IMR-90 (cell line): ENCODE data around the gene TSR3. TPM values are rescaled to one million over a fixed set of nuclear protein-coding genes. Genes with fewer than 3 reads are reported as not detected.

Source experiments
- ATAC-seq: fragments of 200-7000 bp; cut with Tn5 transposase; 2 replicates; pipeline ENCODE4 v1.9.1; 2020; ENCODE audit warnings: low read depth, mild to moderate bottlenecking, moderate library complexity
- BruUV-seq: library from RNA; stranded (reverse); fragments of 400-500 nt; replicated peaks from 2 replicates; lab custom pipeline; 2021; lab: Mats Ljungman, UMichigan
- CTCF ChIA-PET: fragments of 300-600 bp; formaldehyde crosslinking; extraction: SDS; loops from one replicate; lab custom pipeline; 2021; ENCODE audit warnings: antibody characterized with exemption; lab: Yijun Ruan, JAX
- POLR2A ChIA-PET: fragments of 300-600 bp; sonication (Branson Sonifier 250); formaldehyde crosslinking; loops from one replicate; lab custom pipeline; 2022; ENCODE audit warnings: antibody characterized with exemption; ENCODE audit not compliant: unreplicated experiment; lab: Charles Lee
- DNase-seq: peaks from one replicate; pipeline ENCODE4 v3.0.0; 2013
- H2AFZ ChIP-seq: replicated peaks from 2 replicates; pipeline ENCODE3; 2013; ENCODE audit warnings: low read length, mild to moderate bottlenecking; ENCODE audit not compliant: poor library complexity
- H2AK5ac ChIP-seq: 2 replicates; pipeline ENCODE4 v1.6.1; 2013; ENCODE audit warnings: low read depth, low read length, inconsistent platforms
- H2AK9ac ChIP-seq: replicated peaks from 2 replicates; pipeline ENCODE3; 2013; ENCODE audit warnings: mild to moderate bottlenecking, low read depth, low read length, moderate library complexity; ENCODE audit not compliant: poor library complexity
- H2BK120ac ChIP-seq: 2 replicates; pipeline ENCODE4 v1.6.1; 2013; ENCODE audit warnings: low read depth, low read length, inconsistent platforms
- H2BK15ac ChIP-seq: 3 replicates; pipeline ENCODE4 v1.6.1; 2013; ENCODE audit warnings: low read depth, low read length, inconsistent platforms
- H2BK20ac ChIP-seq: 2 replicates; pipeline ENCODE4 v1.6.1; 2013; ENCODE audit warnings: low read depth, mild to moderate bottlenecking, inconsistent platforms, low read length, moderate library complexity
- H2BK5ac ChIP-seq: 2 replicates; pipeline ENCODE4 v1.6.1; 2013; ENCODE audit warnings: mild to moderate bottlenecking, low read depth, low read length, inconsistent platforms; ENCODE audit not compliant: poor library complexity, severe bottlenecking
- H3K14ac ChIP-seq: replicated peaks from 2 replicates; pipeline ENCODE4 v1.6.1; 2013; ENCODE audit warnings: low read depth, low read length, inconsistent platforms
- H3K18ac ChIP-seq: 2 replicates; pipeline ENCODE4 v1.6.1; 2013; ENCODE audit warnings: low read depth, low read length, control low read depth
- H3K23ac ChIP-seq: 2 replicates; pipeline ENCODE4 v1.6.1; 2013; ENCODE audit warnings: low read depth, low read length, inconsistent platforms
- H3K27ac ChIP-seq: 2 replicates; pipeline ENCODE4 v1.5.1; 2013; ENCODE audit warnings: mild to moderate bottlenecking, control low read depth, low read length; ENCODE audit not compliant: insufficient read depth
- H3K27me3 ChIP-seq: 2 replicates; pipeline ENCODE4 v1.6.1; 2013; ENCODE audit warnings: low read length; ENCODE audit not compliant: control insufficient read depth, insufficient read depth
- H3K36me3 ChIP-seq: 2 replicates; pipeline ENCODE4 v1.6.1; 2013; ENCODE audit warnings: low read length, mixed read lengths; ENCODE audit not compliant: control insufficient read depth, insufficient read depth
- H3K4ac ChIP-seq: 2 replicates; pipeline ENCODE4 v1.6.1; 2013; ENCODE audit warnings: low read depth, low read length, inconsistent platforms
- H3K4me1 ChIP-seq: 2 replicates; pipeline ENCODE4 v1.6.1; 2013; ENCODE audit warnings: low read length, mixed read lengths; ENCODE audit not compliant: control insufficient read depth, insufficient read depth
- H3K4me2 ChIP-seq: 2 replicates; pipeline ENCODE4 v1.6.1; 2013; ENCODE audit warnings: low read depth, mild to moderate bottlenecking, control low read depth, low read length, moderate library complexity
- H3K4me3 ChIP-seq: 2 replicates; pipeline ENCODE4 v1.5.1; 2013; ENCODE audit warnings: low read depth, mild to moderate bottlenecking, control low read depth, low read length, moderate library complexity; ENCODE audit not compliant: insufficient read depth
- H3K56ac ChIP-seq: 2 replicates; pipeline ENCODE4 v1.6.1; 2013; ENCODE audit warnings: low read length, inconsistent platforms; ENCODE audit not compliant: insufficient read depth; ENCODE audit errors: extremely low read depth
- H3K79me1 ChIP-seq, 2 experiments: 2 replicates each; pipeline ENCODE4 v1.6.1; 2013; ENCODE audit warnings: low read length in 2 of 2, inconsistent platforms in 1 of 2, low read depth in 1 of 2
- H3K9ac ChIP-seq: 2 replicates; pipeline ENCODE4 v1.6.1; 2013; ENCODE audit warnings: low read depth, low read length, control low read depth
- H3K9me1 ChIP-seq: 2 replicates; pipeline ENCODE4 v1.6.1; 2013; ENCODE audit warnings: low read length, inconsistent platforms; ENCODE audit not compliant: insufficient read depth
- H3K9me3 ChIP-seq: 2 replicates; pipeline ENCODE4 v1.6.1; 2013; ENCODE audit warnings: low read length; ENCODE audit not compliant: control insufficient read depth, insufficient read depth
- H4K20me1 ChIP-seq: 2 replicates; pipeline ENCODE4 v1.6.1; 2013; ENCODE audit warnings: low read length, inconsistent platforms; ENCODE audit not compliant: insufficient read depth
- H4K5ac ChIP-seq: 2 replicates; pipeline ENCODE4 v1.6.1; 2013; ENCODE audit warnings: mild to moderate bottlenecking, low read depth, low read length, control low read depth
- H4K8ac ChIP-seq, 2 experiments: 2 replicates each; pipeline ENCODE4 v1.6.1; 2013; ENCODE audit warnings: low read depth in 2 of 2, low read length in 2 of 2, control low read depth in 1 of 2, inconsistent platforms in 1 of 2
- H4K91ac ChIP-seq: 2 replicates; pipeline ENCODE4 v1.6.1; 2013; ENCODE audit warnings: low read depth, low read length, inconsistent platforms; ENCODE audit not compliant: insufficient read depth
- CEBPB ChIP-seq: IDR thresholded peaks from 2 replicates; pipeline ENCODE4 v1.6.1; 2012; ENCODE audit warnings: low read depth, low read length, improper control_type of control experiment
- CHD1 ChIP-seq: IDR thresholded peaks from 2 replicates; pipeline ENCODE4 v1.6.1; 2012; ENCODE audit warnings: low read depth, low read length, improper control_type of control experiment
- ELK1 ChIP-seq: fragments of 150-350 bp; IDR thresholded peaks from 2 replicates; pipeline ENCODE4 v1.6.1; 2016; ENCODE audit warnings: low read depth, mild to moderate bottlenecking, low read length, moderate library complexity, borderline replicate concordance
- FOS ChIP-seq: fragments of 150-350 bp; IDR thresholded peaks from 2 replicates; pipeline ENCODE4 v1.6.1; 2016; ENCODE audit warnings: low read depth, low read length
- NFE2L2 ChIP-seq: fragments of 150-350 bp; IDR thresholded peaks from 2 replicates; pipeline ENCODE4 v1.6.1; 2016; ENCODE audit warnings: low read depth, mild to moderate bottlenecking, low read length
- POLR2A ChIP-seq: IDR thresholded peaks from 2 replicates; pipeline ENCODE4 v1.6.1; 2012; ENCODE audit warnings: mild to moderate bottlenecking, low read depth, low read length
- RAD21 ChIP-seq: IDR thresholded peaks from 2 replicates; pipeline ENCODE4 v1.6.1; 2012; ENCODE audit warnings: low read length, improper control_type of control experiment
- RCOR1 ChIP-seq: IDR thresholded peaks from 2 replicates; pipeline ENCODE4 v1.6.1; 2012; ENCODE audit warnings: mild to moderate bottlenecking, low read length, improper control_type of control experiment; ENCODE audit not compliant: insufficient replicate concordance
- SMC3 ChIP-seq: fragments of 150-350 bp; IDR thresholded peaks from 2 replicates; pipeline ENCODE4 v1.6.1; 2016; ENCODE audit warnings: low read depth, mild to moderate bottlenecking, antibody characterized with exemption, low read length, moderate library complexity
- USF2 ChIP-seq: fragments of 150-350 bp; IDR thresholded peaks from 2 replicates; pipeline ENCODE4 v1.6.1; 2017; ENCODE audit warnings: mild to moderate bottlenecking, antibody characterized with exemption, low read length, low read depth
- WGBS, 2 experiments: methylation state at CpG; one replicate each; pipeline versions ENCODE4 v1.1.5 to v1.1.7; 2013; ENCODE audit warnings: missing lambda C conversion rate in 2 of 2; ENCODE audit not compliant: insufficient read length in 1 of 2; ENCODE audit errors: extremely low coverage in 2 of 2; 5-methylcytosine and 5-hydroxymethylcytosine counted together
- dilution Hi-C: fragments of 300-500 bp; cut with HindIII; formaldehyde crosslinking; loops from one replicate; pipeline ENCODE4 v1.14.3; 2018; ENCODE audit warnings: low sequenced_read_pairs; ENCODE audit not compliant: unreplicated experiment
- in situ Hi-C: fragments of 300-500 bp; cut with MboI; formaldehyde crosslinking; loops from 3 replicates; pipeline ENCODE4 v1.14.3; 2019; ENCODE audit warnings: low sequenced_read_pairs, inconsistent platforms, mixed read lengths
- intact Hi-C: fragments of 100-400 bp; cut with micrococcal nuclease; formaldehyde crosslinking; loops from 2 replicates; pipeline ENCODE4 v1.10.0; 2022
- polyA plus RNA-seq, 3 experiments: library from polyadenylated mRNA; depleted of rRNA; stranded (reverse); fragments of >200 nt; gene quantifications; 2 replicates each; pipeline ENCODE4 v1.2.3, GENCODE V29; 2012; ENCODE audit warnings: low replicate concordance in 1 of 3
- total RNA-seq: library from RNA; depleted of rRNA; stranded (reverse); fragments of >200 nt; gene quantifications from 2 replicates; pipeline ENCODE4 v1.2.3, GENCODE V29; 2012

TSR3 gene
- total and polyA plus RNA-seq, 2 of the 4 experiments (the other 2 are of a cell fraction): 38.0 to 52.9 TPM

- H3K18ac ChIP-seq: no peak overlapping the region
- dilution Hi-C loops (no loop called here), intact Hi-C loops (no loop called here), in situ Hi-C loops (no loop called here)
- peaks cover 70% of the 10 kb centered on the region for H4K20me1 ChIP-seq
- H2AFZ ChIP-seq: no peak overlapping the region
- TF ChIP-seq ELK1 (no peak), RAD21 (no peak), USF2 (no peak), CHD1 (no peak), SMC3 (no peak), RCOR1 (no peak), NFE2L2 (no peak), CEBPB (no peak), FOS (no peak), POLR2A (no peak)
- no peak overlapping the region for H3K23ac ChIP-seq
- H2AK5ac ChIP-seq: no peak overlapping the region
- H3K9me3 ChIP-seq: no peaks in the 10 kb centered on the region
- 82% methylated on average over 7 of the region's 9 CpGs; no CpG with 5 or more reads in 1 of the 2 experiments for WGBS, 2 experiments
- ChIA-PET POLR2A (no interaction called here), CTCF (no interaction called here)
- no peak overlapping the region for H3K27ac ChIP-seq
- DNase-seq (no peak), ATAC-seq (no peak)
- no peak overlapping the region for H3K9ac ChIP-seq
- H2BK5ac ChIP-seq: no peak overlapping the region
- H2BK20ac ChIP-seq: no peak overlapping the region
- peaks cover 81% of the 10 kb centered on the region for H3K36me3 ChIP-seq
- H4K8ac ChIP-seq: no peak overlapping the region
- no peak overlapping the region for H3K4me3 ChIP-seq
- H2AK9ac ChIP-seq: no peak overlapping the region
- peaks cover 10 to 53% of the 10 kb centered on the region in 2 experiments for H3K79me1 ChIP-seq
- BruUV-seq: no TSS peak
- H4K91ac ChIP-seq: no peak overlapping the region
- no peak overlapping the region for H3K4ac ChIP-seq
- no peak overlapping the region for H2BK15ac ChIP-seq
- no peak overlapping the region for H2BK120ac ChIP-seq
- H3K56ac ChIP-seq: no peak overlapping the region
- no peak overlapping the region for H3K4me2 ChIP-seq
- no peak overlapping the region for H3K14ac ChIP-seq
- H3K27me3 ChIP-seq: no peaks in the 10 kb centered on the region
- H4K5ac ChIP-seq: no peak overlapping the region
- peaks cover 6% of the 10 kb centered on the region; the same call in 1 of the 2 replicates for H3K9me1 ChIP-seq
- no peaks in the 10 kb centered on the region for H3K4me1 ChIP-seq
Observed at GRCh38 chr16:1318268-1318545, 33.5 kb downstream of the TSR3 start.
